GM18867 (cell line): ENCODE measurements around the gene TIAL1.
"Not testable (repeated sequence)": the region's sequence is repeated elsewhere in the genome, so short reads cannot be mapped to it uniquely, and the experiment has no call there.

Source experiments
- ATAC-seq: cut with Tn5 transposase; IDR thresholded peaks from one replicate; pipeline ENCODE4 v1.9.1; 2021; ENCODE audit warnings: mild to moderate bottlenecking, moderate library complexity; ENCODE audit not compliant: unreplicated experiment

The TIAL1 gene

DNA sequence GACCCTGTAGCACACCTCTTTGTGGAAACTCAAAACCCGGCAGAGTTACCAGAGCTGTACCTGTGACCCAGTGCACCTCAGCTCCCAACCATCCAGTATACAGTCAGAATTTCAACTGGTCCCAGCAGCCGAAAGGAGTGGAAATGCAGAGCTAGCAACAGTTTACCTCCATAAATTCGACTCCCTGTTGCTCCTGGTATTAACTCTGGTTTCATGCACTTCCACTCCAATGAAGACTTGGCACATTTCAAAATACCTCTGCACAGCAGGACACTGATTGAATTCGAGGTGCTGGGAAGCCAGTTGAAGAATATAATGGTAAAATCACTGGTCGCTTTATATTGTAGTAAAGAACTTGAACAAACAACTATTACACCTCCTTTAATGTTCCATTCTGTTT lies 17.9 kb upstream of the TIAL1 start:
- no peak for ATAC-seq

DNA sequence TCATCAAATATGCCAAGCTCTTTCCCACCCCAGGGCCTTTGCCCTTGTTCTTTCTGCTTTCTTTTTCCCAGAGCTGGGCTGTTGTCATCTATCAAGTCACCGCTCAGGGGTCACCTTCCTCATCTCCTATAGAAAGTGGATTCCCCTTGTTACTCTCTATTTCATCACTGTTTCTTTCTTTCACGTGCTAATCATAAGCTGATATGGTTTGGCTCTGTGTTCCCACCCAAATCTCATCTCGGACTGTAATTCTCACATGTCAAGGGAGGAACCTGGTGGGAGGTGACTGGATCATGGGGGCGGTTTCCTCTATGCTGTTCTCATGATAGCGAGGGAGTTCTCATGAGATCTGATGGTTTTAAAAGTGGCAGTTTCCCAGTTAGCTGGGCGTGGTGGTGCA lies 17.0 kb upstream of the TIAL1 start:
- no peak for ATAC-seq

DNA sequence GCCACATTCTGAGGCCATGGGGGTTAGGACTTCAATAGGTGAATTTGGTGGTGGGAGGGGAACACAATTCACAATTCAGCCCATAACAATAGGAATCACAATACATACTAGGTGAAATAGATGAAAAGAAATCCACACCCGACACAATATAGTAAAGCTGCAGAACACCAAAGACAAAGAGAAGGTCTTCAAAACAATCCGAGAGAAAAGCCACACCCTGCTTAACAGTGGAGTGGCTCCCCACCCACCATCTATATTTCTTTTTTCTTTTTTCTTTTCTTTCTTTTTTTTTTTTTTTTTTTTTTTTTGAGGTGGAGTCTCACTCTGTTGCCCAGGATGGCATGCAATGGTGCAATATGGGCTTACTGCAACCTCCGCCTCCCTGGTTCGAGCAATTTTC lies 14.7 kb upstream of the TIAL1 start:
- no peak for ATAC-seq

DNA sequence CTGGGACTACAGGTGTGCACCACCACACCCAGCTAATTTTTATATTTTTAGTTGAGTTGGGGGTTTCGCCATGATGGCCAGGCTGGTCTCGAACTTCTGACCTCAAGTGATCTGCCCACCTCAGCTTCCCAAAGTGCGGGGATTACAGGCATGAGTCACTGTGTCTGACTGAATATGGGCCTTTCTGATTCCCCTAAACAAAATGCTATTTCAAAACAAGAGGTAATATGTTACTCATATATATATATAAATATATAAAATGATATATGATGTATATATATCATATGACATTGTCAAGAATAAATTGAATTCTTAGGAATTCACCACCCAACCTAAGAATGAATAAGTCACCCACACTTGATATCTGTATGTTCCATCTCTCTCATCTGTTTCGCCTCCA lies 12.8 kb upstream of the TIAL1 start:
- no peak for ATAC-seq

DNA sequence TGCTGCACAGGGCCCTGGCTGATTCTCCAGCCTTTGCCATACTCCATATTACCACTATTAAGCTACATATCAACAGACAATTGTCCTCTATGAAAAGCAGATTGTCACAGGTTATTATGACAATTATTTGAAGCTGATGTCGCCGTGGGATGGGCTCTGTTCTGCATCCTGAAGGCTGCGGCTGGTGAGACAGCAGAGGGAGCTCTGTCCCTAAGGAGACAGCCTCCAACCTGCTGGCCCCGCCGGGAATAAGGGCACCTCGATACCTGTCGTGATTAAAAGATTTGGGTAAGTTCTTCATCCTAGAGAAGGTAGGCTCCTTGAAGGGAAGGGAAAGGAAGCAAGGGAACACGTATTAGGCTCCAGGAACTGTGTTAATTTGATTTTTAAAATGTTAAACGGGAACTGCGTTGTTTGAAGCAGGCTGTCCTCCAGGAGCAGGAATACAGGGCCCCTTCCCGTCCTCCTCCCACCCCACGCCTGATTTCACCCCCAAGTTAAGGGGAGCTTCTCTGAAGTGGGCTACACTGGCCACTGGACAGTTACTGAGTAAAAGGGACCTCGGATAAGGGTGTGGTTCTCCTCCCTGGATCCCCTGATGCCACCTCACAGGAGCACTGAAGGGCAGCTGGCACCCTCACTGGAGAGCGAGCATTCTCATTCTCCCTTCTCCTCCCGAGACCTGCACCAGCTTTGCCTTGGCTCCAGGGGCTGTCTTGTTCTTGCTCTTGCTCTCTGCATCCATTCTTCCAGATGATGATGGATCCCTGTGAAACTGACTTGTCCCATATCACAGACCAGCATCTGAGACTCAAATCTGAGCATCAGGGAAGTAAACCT lies 11.8 kb upstream of the TIAL1 start:
- no peak for ATAC-seq

DNA sequence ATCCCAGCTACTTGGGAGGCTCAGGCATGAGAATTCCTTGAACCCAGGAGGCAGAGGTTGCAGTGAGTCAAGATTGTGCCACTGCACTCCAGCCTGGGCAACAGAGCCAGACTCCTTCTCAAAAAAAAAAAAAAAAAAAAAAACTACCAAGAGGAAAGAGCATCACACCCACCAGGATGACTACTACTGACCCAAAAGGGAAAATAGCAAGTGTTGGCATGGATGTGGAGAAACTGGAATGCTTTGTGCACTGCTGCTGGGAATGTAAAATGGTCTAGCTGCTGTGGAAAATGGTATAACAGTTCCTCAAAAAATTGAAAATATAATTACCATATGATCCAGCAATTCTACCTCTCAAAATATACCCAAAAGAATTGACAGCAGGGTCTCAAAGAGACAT lies 7.7 kb upstream of the TIAL1 start:
- ATAC-seq = no peak

DNA sequence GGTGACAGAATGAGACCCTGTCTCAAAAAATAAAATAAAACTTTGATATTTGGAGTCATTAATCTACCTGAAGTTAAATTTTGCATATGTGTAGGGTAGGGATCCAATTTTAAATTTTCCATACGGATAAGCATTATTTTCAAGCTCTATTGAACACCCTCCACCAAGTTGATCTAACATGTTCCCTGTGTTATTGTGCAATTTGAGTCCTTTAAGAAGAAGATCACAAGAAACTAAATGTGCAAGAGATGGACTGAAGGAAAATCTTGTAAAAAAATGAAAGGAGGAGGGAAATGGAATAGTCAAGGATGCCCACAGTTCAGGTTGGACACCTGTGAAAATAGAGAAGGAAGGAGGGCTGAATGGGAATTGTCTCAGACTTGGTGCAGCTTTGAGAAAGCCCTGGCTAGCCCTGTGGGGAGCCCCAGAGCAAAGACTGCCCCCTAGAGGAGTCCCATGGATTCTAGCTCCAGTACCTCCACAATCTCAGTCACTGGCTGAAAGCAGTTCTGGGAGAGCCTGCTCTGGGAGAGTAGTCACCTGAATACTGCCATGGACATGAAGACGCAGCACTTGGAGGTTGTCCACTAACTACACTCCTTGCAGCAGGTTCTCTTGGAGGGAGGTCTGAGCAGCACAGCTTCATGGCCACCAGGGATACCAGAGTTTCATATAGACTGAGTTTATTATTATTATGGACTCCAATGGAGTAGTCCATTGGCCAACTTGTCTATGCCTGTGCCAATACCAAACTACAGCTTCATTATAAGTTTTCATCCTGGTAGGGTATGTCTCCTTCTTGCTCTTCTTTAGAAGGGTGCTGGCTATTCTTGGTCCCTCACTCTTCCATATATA lies 5.7 kb upstream of the TIAL1 start:
- no peak for ATAC-seq

DNA sequence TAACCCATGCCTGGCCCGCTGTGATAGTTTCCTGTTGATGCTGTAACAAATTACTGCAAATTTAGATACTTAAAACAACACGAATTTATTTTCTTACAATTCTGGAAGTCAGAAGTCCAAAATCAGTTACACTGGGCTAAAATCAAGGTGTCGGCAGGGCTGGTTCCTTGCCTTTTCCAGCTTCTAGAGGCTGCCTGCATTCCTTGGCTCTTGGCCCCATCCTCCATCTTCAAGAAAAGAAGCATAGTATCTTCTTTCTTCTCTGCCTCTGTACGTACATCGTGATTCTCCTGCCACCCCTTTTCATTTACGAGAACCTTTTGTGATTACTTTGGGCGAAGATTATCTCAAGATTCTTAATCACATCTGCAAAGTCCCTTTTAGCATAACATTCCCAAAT lies 1.6 kb upstream of the TIAL1 start:
- no peak for ATAC-seq

DNA sequence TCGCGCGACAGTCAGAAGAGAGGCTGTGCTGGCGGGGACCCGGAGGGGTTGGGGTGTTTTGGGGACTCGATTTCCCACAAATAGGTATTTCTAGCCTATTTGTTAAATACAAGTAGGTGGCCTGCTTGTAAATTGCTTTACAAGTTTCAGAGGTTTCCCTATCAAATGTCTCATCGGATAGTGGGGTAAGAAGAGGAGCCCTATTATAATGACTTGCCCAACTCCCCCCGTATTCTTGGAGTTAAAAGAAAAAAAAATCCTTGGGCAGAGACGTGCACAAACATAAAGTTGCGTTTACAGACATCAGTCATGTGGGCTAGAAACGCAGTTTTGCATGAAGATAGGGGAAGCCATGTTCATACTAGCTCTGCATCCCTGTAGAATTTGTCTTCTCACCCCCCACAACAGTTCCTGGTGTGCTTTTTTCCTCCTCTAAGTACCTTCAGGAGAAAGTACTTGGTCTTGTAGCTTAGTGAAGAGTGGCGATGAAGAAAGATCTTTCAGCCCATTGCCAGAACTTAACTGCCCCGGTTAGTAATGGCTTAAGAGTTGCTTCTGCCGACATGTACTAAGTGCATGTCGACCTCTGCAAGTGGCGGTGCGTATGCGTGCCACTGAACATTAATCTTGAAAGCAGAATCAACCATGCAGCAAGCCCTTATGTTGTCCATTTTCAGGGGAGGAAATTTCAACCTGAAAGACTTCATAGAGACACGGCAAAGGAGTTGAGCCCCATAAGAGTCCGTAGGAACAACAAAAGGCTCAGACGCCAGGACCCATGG lies 832 bp upstream of the TIAL1 start:
- peak; percentile 19 for ATAC-seq

DNA sequence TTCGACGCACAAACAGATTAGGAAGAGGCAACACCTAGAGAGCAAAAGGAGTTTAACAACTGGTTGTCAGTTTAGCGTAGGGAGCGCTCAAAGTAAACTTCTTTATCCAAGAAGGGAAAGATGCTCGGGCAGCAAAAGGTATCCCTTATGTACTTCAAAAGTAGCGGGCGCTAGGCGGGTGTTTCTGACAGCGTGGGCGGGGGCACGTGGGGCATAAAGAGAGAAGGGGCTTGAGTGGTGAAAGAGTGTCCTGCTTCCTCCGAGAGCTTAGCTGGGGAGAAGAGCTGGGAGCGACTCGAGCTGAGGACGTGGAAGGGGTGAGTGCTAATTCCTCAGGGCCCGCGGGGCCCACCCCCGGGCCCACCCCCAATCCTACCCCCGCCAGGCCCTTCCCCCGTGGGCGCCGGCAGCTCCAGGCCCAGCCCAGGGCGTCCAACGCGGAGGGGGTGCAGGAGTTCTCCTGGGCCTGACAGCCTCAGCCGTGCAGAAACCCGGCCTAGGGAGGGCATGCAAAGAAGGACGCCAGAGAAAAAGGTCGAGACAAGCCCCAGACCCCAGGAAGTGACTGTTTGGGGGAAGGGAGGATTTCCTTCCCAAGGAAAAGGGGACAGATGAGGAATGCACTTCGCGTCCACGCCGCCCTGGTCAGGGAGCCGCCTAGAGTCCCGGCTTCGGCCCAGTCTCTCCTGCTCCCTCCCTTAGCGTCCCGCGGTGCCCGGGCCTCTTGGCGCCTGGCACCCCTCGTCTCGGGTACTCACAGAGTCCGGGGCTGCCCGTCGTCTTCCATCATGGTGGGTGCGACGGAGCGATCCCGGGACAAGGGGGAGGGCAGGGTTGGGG lies 868 bp downstream of the TIAL1 start:
- peak; percentile 8 for ATAC-seq

DNA sequence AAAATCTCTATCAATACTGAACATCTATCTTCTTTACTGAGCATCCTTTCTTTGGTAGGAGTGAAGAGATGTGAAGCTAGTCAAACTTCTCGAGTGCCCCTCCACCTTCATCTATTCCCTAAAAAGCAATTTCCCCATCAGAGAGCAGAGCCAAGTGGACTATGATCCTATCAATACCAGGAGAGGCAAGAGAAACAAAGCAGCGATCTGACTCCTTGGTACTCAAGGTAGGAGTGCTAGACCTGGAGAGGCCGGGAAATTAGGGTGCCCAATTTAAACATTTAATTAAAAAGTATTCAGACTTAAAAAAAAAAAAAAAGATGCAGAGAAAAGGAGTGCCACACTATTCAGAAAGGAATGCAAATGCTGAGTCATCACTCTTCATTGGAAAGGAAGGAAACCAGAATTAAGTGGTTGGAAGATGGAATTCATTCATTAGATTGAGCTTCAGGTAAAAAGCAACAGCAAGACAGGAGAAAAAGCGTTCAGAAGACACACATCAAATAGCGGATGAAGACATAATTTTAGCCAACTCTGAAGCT lies 1.6 kb downstream of the TIAL1 start:
- no peak for ATAC-seq

DNA sequence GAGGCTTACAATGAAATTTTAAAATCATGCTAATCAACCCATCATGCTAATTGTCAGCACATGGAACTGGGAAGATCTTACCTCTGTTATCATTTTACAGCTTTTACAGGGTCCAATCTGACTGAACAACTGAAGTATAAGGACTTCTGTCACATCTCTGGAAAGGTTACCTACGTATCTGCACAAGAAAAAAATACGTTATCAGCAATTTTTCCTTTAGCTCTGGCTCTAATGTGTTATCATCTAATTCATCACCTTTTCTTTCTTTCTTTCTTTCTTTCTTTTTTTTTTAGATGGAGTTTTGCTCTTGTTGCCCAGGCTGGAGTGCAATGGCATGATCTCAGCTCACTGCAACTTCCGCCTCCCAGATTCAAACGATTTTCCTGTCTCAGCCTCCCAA lies 8.7 kb downstream of the TIAL1 start:
- ATAC-seq = no peak

DNA sequence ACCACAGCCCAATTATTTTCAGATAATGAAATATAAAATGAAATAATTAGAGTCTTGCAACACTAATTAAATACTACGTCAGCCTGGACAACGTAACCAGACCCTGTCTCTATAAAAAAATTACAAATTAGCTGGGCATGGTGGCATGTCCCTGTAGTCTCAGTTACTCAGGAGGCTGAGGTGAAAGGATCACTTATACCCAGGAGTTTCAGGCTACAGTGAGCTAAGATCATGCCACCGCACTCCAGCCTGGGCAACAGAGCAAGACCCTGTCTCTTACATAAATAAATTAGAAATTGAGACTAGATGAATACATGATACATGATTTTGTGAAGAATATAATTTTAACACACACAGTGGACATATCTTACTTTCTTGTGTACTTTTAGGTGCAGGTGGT lies 18.4 kb downstream of the TIAL1 start:
- no peak for ATAC-seq

DNA sequence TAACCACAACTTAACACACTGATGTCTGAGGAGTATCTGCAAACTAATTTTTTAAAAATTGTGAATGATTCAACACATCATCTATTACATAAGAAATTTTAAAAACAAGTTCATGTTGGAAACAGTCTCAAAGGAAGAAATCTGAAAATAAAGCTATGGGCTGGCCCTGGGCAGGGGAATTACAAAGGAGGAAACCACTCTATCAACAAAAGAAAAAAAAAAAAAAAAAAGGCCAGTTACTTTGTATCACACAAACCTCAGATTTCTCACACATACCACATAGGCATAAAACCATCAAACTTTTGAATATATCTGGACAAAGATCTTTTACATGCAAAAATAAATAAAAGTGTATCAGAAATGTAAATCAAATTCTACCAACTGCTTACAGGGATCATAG lies 20.8 kb downstream of the TIAL1 start:
- no peak for ATAC-seq

DNA sequence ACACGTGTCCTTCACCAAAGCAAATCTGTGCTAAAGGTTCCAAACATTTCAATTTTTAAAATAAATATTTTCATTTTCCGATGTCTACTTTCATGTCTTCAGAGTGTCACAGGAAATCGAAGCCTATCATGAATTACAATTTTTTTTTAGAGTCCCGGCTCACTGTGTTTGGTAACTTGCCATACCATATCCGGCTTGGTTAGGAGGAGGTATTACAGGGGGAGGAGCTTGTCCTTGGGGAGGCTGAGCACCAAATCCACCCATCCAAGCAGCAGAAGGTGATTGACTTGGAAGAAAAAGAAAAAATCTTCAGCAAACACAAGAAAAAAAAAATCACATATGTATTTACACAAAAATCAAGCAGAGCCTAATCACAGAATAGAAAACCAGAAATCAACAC lies 21.3 kb downstream of the TIAL1 start:
- no peak for ATAC-seq

DNA sequence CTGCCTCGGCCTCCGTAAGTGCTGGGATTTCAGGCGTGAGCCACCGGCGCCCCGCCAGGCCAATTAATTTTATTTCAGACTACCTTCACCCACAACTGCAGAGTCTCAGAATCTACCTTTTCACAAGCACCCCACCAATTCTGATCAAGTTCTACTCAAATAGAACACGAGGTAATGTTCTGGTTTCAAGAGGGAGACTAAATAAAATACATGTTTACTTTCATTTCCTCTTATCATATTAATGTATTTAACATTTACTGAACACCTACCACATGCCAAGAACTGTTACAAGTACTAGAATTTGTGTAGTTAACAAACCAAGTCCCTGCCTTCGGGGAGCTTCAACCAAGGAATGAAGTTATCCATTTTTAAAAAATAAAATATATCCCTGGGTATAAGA lies 28.8 kb downstream of the TIAL1 start:
- ATAC-seq = peak; percentile 37

DNA sequence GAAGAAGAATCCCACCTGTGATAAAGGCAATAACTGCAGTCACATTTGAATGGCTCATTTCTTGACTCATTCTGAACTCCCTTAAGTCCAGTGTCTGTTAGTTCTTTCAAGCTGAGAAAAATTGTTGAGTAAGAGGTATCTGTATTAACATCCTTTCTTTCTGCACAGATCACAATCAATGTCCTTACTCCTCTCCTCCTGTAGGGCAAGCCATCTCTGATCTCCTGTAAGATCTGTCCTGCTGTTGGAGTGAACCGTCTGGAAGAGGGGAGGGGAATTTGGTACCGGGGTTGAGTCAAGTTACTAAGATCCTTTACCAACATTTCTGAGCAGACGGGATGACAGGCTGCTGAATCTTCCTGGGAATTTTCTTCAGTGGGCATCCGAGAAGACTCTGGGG lies 34.7 kb downstream of the TIAL1 start:
- no peak for ATAC-seq

DNA sequence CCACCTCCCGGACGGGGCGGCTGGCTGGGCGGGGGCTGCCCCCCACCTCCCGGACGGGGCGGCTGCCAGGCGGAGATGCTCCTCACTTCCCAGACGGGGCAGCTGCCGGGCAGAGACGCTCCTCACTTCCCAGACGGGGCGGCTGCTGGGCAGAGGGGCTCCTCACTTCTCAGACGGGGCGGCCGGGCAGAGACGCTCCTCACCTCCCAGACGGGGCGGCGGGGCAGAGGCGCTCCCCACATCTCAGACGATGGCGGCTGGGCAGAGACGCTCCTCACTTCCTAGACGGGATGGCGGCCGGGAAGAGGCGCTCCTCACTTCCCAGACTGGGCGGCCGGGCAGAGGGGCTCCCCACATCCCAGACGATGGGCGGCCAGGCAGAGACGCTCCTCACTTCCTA lies 37.3 kb downstream of the TIAL1 start:
- not testable (repeated sequence) for ATAC-seq

DNA sequence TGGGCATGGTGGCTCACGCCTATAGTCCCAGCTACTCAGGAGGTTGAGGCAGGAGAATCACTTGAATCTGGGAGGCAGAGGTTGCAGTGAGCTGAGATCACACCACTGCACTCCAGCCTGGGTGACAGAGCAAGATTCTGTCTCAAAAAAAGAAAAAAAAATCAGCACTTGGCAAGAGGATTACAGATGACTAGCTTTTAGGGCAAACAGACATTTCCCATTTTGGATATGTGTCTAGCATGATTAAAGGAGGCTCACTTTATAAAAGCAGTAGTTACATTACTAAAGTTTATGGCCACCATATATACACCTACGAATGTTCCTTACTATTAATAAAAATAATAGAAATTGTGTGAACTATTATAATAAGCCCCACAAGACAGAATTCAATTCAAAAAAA lies 40.7 kb downstream of the TIAL1 start:
- not testable (repeated sequence) for ATAC-seq

DNA sequence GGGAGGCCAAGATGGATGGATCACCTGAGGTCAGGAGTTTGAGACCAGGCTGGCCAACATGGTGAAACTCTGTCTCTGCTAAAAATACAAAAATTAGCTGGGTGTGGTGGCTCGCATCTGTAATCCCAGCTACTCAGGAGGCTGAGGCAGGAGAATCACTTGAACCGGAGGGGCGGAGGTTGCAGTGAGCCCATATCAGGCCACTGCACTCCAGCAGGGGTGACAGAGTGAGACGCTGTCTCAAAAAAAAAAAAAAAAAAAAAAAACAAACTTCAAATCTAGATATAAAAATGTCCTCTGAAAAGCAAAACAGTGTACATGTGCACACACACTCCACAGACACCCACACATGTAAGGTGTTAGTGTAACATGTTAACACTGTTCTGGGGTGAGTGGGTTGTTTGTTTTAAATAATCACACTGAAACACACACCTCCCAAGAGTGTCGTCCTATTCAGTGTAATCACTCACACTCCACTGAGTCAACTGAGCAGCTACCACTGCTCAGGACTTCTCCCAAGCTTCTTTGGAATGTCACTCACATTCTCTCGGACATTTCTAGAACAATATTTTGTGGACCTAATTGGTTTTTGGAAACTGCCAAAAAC lies 41.5 kb downstream of the TIAL1 start:
- no peak for ATAC-seq
